Measurements from ENCODE around the gene EBF3. TPM values are rescaled to one million over a fixed set of nuclear protein-coding genes. Genes with fewer than 3 reads are reported as not detected.

The EBF3 gene
- total RNA-seq, 1 experiment from 2014 or later = not detected

DNA sequence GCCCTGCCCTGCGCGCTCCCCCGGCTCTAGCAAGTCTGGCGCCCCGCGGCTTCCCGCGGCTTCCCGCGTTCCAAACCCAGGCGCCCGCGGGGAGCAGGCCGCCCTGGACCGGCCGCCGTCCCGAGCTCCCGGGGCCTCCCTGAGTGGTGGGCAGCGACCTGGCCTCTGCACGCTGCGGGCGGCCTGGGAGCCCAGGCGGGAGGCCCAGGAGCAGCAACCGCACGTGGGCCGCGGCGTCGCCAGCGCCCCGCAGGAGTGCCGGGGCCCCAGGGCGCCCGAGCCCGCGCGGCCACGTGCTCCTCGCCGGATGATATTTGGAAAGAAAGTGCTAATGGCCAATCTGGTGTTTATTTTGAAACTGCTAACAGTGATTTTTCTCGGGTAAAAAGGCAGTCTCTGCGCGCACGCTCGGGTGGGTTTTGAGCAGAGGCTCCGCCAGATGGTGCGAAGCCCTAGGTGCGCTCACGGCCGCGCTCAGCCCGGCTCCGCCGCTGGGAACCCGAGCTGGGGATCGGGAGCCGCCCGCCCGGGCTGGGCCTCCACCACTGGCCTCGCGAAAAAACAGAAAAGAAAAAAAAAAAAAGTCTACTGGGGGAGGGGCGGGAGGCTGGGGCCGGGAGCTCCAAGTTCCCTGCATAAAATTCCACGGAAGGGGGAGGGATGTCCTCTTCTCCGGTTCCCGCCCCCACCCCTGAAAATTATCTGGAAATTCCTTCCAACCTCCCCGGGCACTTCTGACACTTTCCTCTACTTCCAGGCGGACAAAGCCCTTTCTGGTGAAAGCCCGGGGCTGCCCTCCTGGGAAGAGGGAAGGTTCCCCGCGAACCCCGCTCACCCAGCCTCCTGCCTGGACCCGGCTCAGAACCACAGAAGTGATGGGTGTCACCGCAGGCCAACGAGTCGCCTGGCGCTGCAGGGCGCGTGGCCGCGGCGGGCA is 4.3 kb downstream of the EBF3 start:
- Mint-ChIP-seq H3K36me3 (ENCODE audit: insufficient read depth, unreplicated experiment) (no peaks in the 10 kb centered on the region), H3K27ac (ENCODE audit: unreplicated experiment) (no peak overlapping the region), H3K27me3 (ENCODE audit: unreplicated experiment) (no peaks in the 10 kb centered on the region), H3K4me1 (ENCODE audit: low read depth, unreplicated experiment) (no peaks in the 10 kb centered on the region), H3K4me3 (ENCODE audit: low read depth, unreplicated experiment) (no peak overlapping the region), H3K9me3 (ENCODE audit: low read depth, unreplicated experiment) (no peaks in the 10 kb centered on the region)
- TF ChIP-seq CTCF (IDR thresholded peaks at IDR 0.05; ENCODE audit: unreplicated experiment) = no peak
- intact Hi-C loops (cut with micrococcal nuclease; ENCODE audit: unreplicated experiment) = loop anchor here (10.0 kb wide), 1 partner anchor 155 kb away; the partner anchor contains the start of gene C10orf143
- DNase-seq = no peak
- CTCF ChIA-PET = no interaction called here
- BruUV-seq (replicated peaks) = no TSS peak

DNA sequence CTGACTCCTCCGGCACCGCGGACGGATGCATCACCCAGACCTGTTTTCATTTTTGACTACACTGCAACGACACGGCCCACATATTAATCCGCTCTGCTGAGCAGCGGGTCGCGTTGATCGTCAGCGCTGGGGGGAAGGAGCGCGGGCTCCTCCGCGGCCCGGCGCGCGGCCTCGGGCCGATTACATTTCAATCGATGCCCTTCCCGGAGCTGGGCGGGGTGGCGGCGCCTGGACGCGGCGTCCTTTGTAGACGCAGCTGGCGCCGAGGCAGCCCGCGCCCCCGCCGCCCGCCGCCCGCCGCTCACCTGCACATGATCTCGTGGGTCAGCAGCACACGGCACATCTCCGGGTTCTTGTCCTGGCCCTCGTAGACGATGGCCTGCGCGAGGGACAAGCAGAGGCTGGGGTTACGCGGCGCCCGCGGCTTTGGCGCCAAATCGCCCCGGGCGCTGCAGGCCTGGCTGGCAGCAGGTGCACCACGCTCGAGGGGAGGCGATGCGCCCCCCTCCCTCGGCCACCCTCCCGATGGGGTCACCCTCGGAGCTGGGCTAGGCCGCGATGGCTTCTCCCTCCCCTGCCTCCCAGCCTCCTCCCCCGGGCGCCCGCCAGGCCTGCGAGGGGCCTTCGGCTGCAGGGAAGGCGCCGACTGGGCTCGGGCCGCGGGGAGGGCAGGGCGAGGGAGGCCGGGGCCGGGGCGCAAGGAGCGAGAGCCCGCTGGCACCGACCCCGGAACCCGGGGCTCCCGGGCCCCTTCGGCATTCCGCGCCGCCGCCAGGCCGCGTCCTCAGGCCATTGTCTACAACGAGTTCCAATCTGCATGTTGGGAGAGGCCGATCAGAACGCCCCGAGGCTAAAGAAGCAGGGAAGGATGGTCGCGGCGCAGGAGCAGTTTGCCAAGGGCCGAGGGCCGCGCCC is 5.2 kb downstream of the EBF3 start:
- DNase-seq = no peak
- no peaks in the 10 kb centered on the region for H3K4me1 Mint-ChIP-seq (ENCODE audit: low read depth, unreplicated experiment)
- CTCF ChIA-PET = no interaction called here
- intact Hi-C loops (cut with micrococcal nuclease; ENCODE audit: unreplicated experiment) = loop anchor here (10.0 kb wide), 1 partner anchor 156 kb away; the partner anchor contains the start of gene C10orf143
- no peaks in the 10 kb centered on the region for H3K9me3 Mint-ChIP-seq (ENCODE audit: low read depth, unreplicated experiment)
- no TSS peak for BruUV-seq (replicated peaks)
- no peak overlapping the region for H3K4me3 Mint-ChIP-seq (ENCODE audit: low read depth, unreplicated experiment)
- H3K36me3 Mint-ChIP-seq (ENCODE audit: insufficient read depth, unreplicated experiment) = no peaks in the 10 kb centered on the region
- no peak for TF ChIP-seq CTCF (IDR thresholded peaks at IDR 0.05; ENCODE audit: unreplicated experiment)
- H3K27ac Mint-ChIP-seq (ENCODE audit: unreplicated experiment) = no peak overlapping the region
- H3K27me3 Mint-ChIP-seq (ENCODE audit: unreplicated experiment) = no peaks in the 10 kb centered on the region

GRCh38 chr10:129958148-129958628 is 5.9 kb downstream of the EBF3 start:
- DNase-seq = no peak
- intact Hi-C loops (cut with micrococcal nuclease; ENCODE audit: unreplicated experiment) = loop anchor here (10.0 kb wide), 1 partner anchor 157 kb away; the partner anchor contains the start of gene C10orf143
- no peaks in the 10 kb centered on the region for H3K9me3 Mint-ChIP-seq (ENCODE audit: low read depth, unreplicated experiment)
- no peaks in the 10 kb centered on the region for H3K4me1 Mint-ChIP-seq (ENCODE audit: low read depth, unreplicated experiment)
- no peak for TF ChIP-seq CTCF (IDR thresholded peaks at IDR 0.05; ENCODE audit: unreplicated experiment)
- H3K27me3 Mint-ChIP-seq (ENCODE audit: unreplicated experiment) = no peaks in the 10 kb centered on the region
- BruUV-seq (replicated peaks) = no TSS peak
- CTCF ChIA-PET = interaction anchor here (0.6 kb wide), 1 partner anchor 1739 kb away, joined by 5 read pairs; no protein-coding TSS in a partner anchor
- H3K27ac Mint-ChIP-seq (ENCODE audit: unreplicated experiment) = no peak overlapping the region
- no peaks in the 10 kb centered on the region for H3K36me3 Mint-ChIP-seq (ENCODE audit: insufficient read depth, unreplicated experiment)
- H3K4me3 Mint-ChIP-seq (ENCODE audit: low read depth, unreplicated experiment) = no peak overlapping the region

Measured in Calu3 (cell line).